ENCODE measurements around the gene TMPRSS11F.

GRCh38 chr4:68082758-68083157 lies 46.9 kb downstream of the TMPRSS11F start:
- TF ChIP-seq CTCF (IDR thresholded peaks at IDR 0.05 in 8 of 11, conservative IDR thresholded peaks at IDR 0.05 in 3 of 11) = no peak
- no peak for TF ChIP-seq POLR2A (IDR thresholded peaks at IDR 0.05)
